GM19238 (cell line): ENCODE measurements around the gene TBCD.

Source experiments
- DNase-seq: peaks from one replicate; pipeline ENCODE4 v3.0.0; 2011; ENCODE audit warnings: low spot score; ENCODE audit not compliant: insufficient read length

TBCD gene

GRCh38 chr17:82831041-82831817, 79.4 kb downstream of the TBCD start:
- no peak for DNase-seq

GRCh38 chr17:82831818-82832200, 79.9 kb downstream of the TBCD start:
- DNase-seq, result no peak

- DNase-seq, result no peak
Observed at GRCh38 chr17:82832411-82832810, 80.5 kb downstream of the TBCD start.

GRCh38 chr17:82832881-82833475, 81.1 kb downstream of the TBCD start:
- DNase-seq, result no peak

GRCh38 chr17:82835122-82835521, 83.3 kb downstream of the TBCD start:
- no peak for DNase-seq

- DNase-seq, result no peak
Observed at GRCh38 chr17:82835766-82836512, 84.1 kb downstream of the TBCD start.

- no peak for DNase-seq
Observed at GRCh38 chr17:82836823-82837357, 85.0 kb downstream of the TBCD start.

- no peak for DNase-seq
Observed at GRCh38 chr17:82837586-82838320, 85.9 kb downstream of the TBCD start.

- DNase-seq, result no peak
Observed at GRCh38 chr17:82838386-82839063, 86.7 kb downstream of the TBCD start.

- no peak for DNase-seq
Observed at GRCh38 chr17:82839617-82840292, 87.9 kb downstream of the TBCD start, which contains the start of gene ZNF750. Gene ZNF750 (minus strand): TSS chr17:82840022. CDS start chr17:82832454, 7,568 bp downstream.

GRCh38 chr17:82840431-82840831, 88.6 kb downstream of the TBCD start:
- no peak for DNase-seq

- DNase-seq, result no peak
Observed at GRCh38 chr17:82841921-82842596, 90.2 kb downstream of the TBCD start.

- DNase-seq, result no peak
Observed at GRCh38 chr17:82843904-82844680, 92.2 kb downstream of the TBCD start.

GRCh38 chr17:82844796-82845162, 92.9 kb downstream of the TBCD start:
- no peak for DNase-seq

- no peak for DNase-seq
Observed at GRCh38 chr17:82845163-82845807, 93.4 kb downstream of the TBCD start.

GRCh38 chr17:82846061-82846691, 94.3 kb downstream of the TBCD start:
- DNase-seq, result no peak

GRCh38 chr17:82848022-82848592, 96.2 kb downstream of the TBCD start:
- DNase-seq, result no peak
